ENCODE measurements around the gene FREM3. TPM values are rescaled to one million over a fixed set of nuclear protein-coding genes. Genes with fewer than 3 reads are reported as not detected.
A peak's percentile ranks its signal among the peaks of the same experiment; 100 is the strongest.

Gene FREM3
- total RNA-seq, 1 experiment from 2014 or later = not detected

- Histone ChIP-seq H4K20me1 (ENCODE audit: low read length) (no peaks in the 10 kb centered on the region), H3K27me3 (ENCODE audit: low read length) (no peaks in the 10 kb centered on the region), H3F3A (ENCODE audit: low read length, unreplicated experiment) (no peaks in the 10 kb centered on the region), H3K4me1 (ENCODE audit: insufficient read depth, low read length) (no peaks in the 10 kb centered on the region), H3K9ac (ENCODE audit: low read length) (no peak overlapping the region), H3K9me3 (ENCODE audit: low read length) (no peaks in the 10 kb centered on the region), H2AFZ (ENCODE audit: low read length) (no peak overlapping the region), H3K4me3 (ENCODE audit: low read length) (no peak overlapping the region), H3K36me3 (ENCODE audit: low read depth, low read length) (no peaks in the 10 kb centered on the region), H3K27ac (ENCODE audit: low read length) (no peak overlapping the region), H3K9me2 (replicated peaks; ENCODE audit: low read length) (no peaks in the 10 kb centered on the region), H3K79me2 (ENCODE audit: low read length) (no peaks in the 10 kb centered on the region), H3K4me2 (ENCODE audit: low read length) (no peak overlapping the region)
- TF ChIP-seq CTCF (conservative IDR thresholded peaks at IDR 0.05; ENCODE audit: low read depth, low read length) (peak; percentile 55), EZH2phosphoT487 (IDR thresholded peaks at IDR 0.05; ENCODE audit: borderline replicate concordance, low read length) (no peak)
- ATAC-seq (peak; percentile 76), DNase-seq (peak; percentile 51)
- intact Hi-C loops (cut with micrococcal nuclease) = loop anchor here (5.0 kb wide), 1 partner anchor 320 kb away; the partner anchor contains the start of gene GYPE
- BruUV-seq (replicated peaks) = no TSS peak
- ChIA-PET CTCF (no interaction called here), POLR2A (ENCODE audit: unreplicated experiment) (no interaction called here)
These were observed 112.8 kb downstream of the FREM3 start for GRCh38 chr4:143587703-143588102.

- CTCF ChIA-PET = no interaction called here
- DNase-seq (no peak), ATAC-seq (no peak)
- Histone ChIP-seq H3K4me3 (ENCODE audit: low read length) (no peak overlapping the region), H3K4me2 (ENCODE audit: low read length) (no peak overlapping the region), H3K36me3 (ENCODE audit: low read depth, low read length) (no peaks in the 10 kb centered on the region), H3F3A (ENCODE audit: low read length, unreplicated experiment) (no peaks in the 10 kb centered on the region), H3K27ac (ENCODE audit: low read length) (no peak overlapping the region), H2AFZ (ENCODE audit: low read length) (no peak overlapping the region), H3K27me3 (ENCODE audit: low read length) (no peaks in the 10 kb centered on the region), H4K20me1 (ENCODE audit: low read length) (no peaks in the 10 kb centered on the region), H3K79me2 (ENCODE audit: low read length) (no peaks in the 10 kb centered on the region), H3K9me3 (ENCODE audit: low read length) (no peaks in the 10 kb centered on the region), H3K9ac (ENCODE audit: low read length) (no peak overlapping the region), H3K4me1 (ENCODE audit: insufficient read depth, low read length) (no peaks in the 10 kb centered on the region), H3K9me2 (replicated peaks; ENCODE audit: low read length) (no peaks in the 10 kb centered on the region)
- BruUV-seq (replicated peaks) = no TSS peak
- TF ChIP-seq EZH2phosphoT487 (IDR thresholded peaks at IDR 0.05; ENCODE audit: borderline replicate concordance, low read length) (no peak), CTCF (conservative IDR thresholded peaks at IDR 0.05; ENCODE audit: low read depth, low read length) (no peak)
- POLR2A ChIA-PET (ENCODE audit: unreplicated experiment) = no interaction called here
- intact Hi-C loops (cut with micrococcal nuclease) = loop anchor here (5.0 kb wide), 1 partner anchor 321 kb away; the partner anchor contains the start of gene GYPE
These were observed 114.4 kb downstream of the FREM3 start for GRCh38 chr4:143586080-143586479.

GRCh38 chr4:143585548-143585947 lies 114.9 kb downstream of the FREM3 start:
- Histone ChIP-seq H3K9me3 (ENCODE audit: low read length) (no peaks in the 10 kb centered on the region), H3K36me3 (ENCODE audit: low read depth, low read length) (no peaks in the 10 kb centered on the region), H2AFZ (ENCODE audit: low read length) (no peak overlapping the region), H3K4me3 (ENCODE audit: low read length) (no peak overlapping the region), H3K9me2 (replicated peaks; ENCODE audit: low read length) (no peaks in the 10 kb centered on the region), H3K79me2 (ENCODE audit: low read length) (no peaks in the 10 kb centered on the region), H3K4me1 (ENCODE audit: insufficient read depth, low read length) (no peaks in the 10 kb centered on the region), H3K27me3 (ENCODE audit: low read length) (no peaks in the 10 kb centered on the region), H4K20me1 (ENCODE audit: low read length) (no peaks in the 10 kb centered on the region), H3K9ac (ENCODE audit: low read length) (no peak overlapping the region), H3K4me2 (ENCODE audit: low read length) (no peak overlapping the region), H3K27ac (ENCODE audit: low read length) (no peak overlapping the region), H3F3A (ENCODE audit: low read length, unreplicated experiment) (no peaks in the 10 kb centered on the region)
- intact Hi-C loops (cut with micrococcal nuclease) = loop anchor here (5.0 kb wide), 1 partner anchor 322 kb away; the partner anchor contains the start of gene GYPE
- TF ChIP-seq EZH2phosphoT487 (IDR thresholded peaks at IDR 0.05; ENCODE audit: borderline replicate concordance, low read length) (no peak), EZH2 (IDR thresholded peaks at IDR 0.05; ENCODE audit: low read length, unreplicated experiment) (no peak), CTCF (conservative IDR thresholded peaks at IDR 0.05; ENCODE audit: low read depth, low read length) (no peak)
- ATAC-seq = no peak
- DNase-seq = no peak
- ChIA-PET POLR2A (ENCODE audit: unreplicated experiment) (no interaction called here), CTCF (no interaction called here)
- no TSS peak for BruUV-seq (replicated peaks)
